ENCODE results near the gene JAK1.

The JAK1 gene

GRCh38 chr1:64864018-64864940, 102.1 kb downstream of the JAK1 start:
- peak; percentile 12 for DNase-seq (ENCODE audit: low read depth)

GRCh38 chr1:64861611-64862010, 104.7 kb downstream of the JAK1 start:
- no peak for DNase-seq (ENCODE audit: low read depth)

DNA sequence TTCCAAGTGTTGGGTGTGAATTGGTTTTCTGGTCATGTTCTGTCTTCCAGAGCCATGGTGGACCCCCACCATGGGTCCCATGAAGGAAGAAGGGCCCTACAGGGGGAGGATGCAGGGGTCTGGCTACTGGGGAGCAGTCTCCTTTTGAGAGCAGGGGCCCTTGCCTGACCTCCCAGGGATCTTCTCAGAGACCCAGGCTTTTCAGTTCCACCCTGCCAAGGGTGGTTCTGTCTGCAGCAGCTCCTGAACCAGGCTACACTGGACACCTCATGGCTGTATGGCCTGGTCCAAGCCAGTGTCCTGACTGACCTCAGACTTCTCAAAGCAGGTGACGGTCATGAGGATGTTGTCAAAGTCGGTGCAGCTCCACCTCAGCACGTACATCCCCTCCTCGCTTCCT, 109.0 kb downstream of the JAK1 start:
- no peak for DNase-seq (ENCODE audit: low read depth)

- no peak for DNase-seq (ENCODE audit: low read depth)
Observed at GRCh38 chr1:64856553-64856952, 109.8 kb downstream of the JAK1 start.

DNA sequence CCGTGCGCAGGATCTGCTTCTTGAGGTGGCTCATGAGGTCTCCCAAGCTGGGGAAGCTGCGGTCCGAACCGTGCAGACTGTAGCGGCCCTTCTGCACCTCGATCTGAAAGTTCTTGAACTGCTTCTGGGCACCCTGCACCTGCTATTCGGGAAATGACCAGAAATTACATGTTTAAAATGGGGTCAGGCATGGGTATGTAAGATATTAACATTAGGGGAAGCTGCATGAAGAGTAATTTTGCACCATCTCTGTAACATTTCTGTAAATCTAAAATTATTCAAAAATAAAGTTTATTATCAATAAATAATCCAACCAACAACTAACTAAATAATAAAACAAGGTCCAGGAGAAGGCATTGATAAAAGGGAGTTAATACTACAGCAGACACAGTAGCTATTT, 110.8 kb downstream of the JAK1 start:
- no peak for DNase-seq (ENCODE audit: low read depth)

DNA sequence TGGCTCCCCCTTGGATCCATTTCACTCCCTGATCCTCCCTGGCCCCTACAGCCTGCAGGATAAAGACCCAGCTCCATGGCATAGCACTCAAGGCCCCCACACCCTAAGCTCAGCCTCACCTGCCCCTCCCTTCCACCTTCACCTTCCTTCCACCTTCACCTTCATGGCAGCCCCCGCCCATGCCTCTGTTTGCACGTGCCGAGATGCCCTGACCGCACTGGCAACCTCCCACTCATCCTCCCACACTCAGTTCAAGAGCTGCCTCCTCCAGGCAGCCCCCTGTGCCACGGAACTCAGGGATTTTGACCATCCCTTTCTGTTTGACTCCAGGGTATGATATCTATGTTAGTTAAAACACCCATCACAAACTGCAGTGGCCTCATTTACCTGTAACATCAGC, 111.7 kb downstream of the JAK1 start:
- DNase-seq (ENCODE audit: low read depth) = no peak

- DNase-seq (ENCODE audit: low read depth) = no peak
Observed at GRCh38 chr1:64851664-64852063, 114.7 kb downstream of the JAK1 start.

- no peak for DNase-seq (ENCODE audit: low read depth)
Observed at GRCh38 chr1:64850846-64851245, 115.5 kb downstream of the JAK1 start.

DNA sequence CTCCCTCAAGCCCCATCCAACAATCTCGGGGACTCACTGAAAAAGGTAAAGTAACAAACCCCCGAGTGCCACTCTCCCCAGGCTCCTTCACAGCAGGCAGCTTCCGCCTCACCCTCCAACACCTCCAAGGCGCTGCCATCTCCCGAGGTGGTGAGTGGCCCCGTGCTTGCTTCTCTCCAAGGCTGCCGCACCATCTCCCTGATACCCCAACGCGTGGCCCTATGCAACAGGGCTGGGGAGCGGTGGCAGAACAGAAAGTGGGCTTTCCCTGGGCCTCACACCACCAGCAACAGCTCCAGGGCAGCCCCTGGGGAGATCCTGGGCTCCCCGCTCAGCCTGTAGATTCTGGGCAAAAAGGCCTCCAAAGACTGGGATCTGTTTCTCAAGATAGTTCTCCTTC, 116.4 kb downstream of the JAK1 start:
- no peak for DNase-seq (ENCODE audit: low read depth)

- DNase-seq (ENCODE audit: low read depth) = no peak
Observed at GRCh38 chr1:64848803-64849202, 117.5 kb downstream of the JAK1 start.

DNA sequence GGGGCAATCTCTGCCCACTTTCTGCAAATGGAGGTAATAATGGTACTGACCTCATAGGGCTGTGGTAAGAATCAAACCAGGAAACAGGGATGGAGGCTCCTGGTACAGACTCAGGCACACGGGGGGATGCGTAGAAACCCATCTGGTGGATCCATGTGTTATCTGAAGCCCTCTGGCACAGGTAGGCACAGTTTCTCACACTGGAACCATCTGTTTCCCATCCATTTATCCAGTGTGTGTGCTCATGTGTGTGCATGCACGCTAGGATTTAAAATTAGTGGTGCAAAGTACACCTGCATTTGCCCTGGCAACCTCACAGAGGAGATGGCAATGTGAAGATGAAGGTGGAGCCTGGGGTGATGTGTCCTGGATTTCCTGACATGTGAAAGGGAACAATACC, 118.2 kb downstream of the JAK1 start:
- no peak for DNase-seq (ENCODE audit: low read depth)

DNA sequence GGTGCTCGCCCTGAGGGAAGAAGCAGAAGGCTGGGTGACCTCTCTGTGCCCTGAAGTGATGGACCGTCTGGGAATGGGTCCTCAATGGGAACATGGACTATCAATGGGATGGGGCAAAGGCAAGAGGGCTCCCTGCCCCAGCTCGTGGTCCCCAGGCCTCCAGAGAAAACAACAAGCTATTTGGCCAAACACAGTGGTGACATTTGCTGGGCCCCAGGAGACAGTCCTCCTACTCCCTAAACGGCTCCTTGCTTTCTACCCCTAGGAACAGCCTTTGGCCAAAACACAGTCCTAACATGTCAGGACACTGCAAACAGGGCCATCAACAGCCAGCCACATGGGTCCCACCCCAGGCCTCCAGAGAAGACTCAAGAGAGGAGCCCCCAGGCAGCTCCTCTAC, 118.7 kb downstream of the JAK1 start:
- DNase-seq (ENCODE audit: low read depth) = no peak

- no peak for DNase-seq (ENCODE audit: low read depth)
Observed at GRCh38 chr1:64846573-64847430, 119.5 kb downstream of the JAK1 start.

- no peak for DNase-seq (ENCODE audit: low read depth)
Observed at GRCh38 chr1:64845831-64846425, 120.4 kb downstream of the JAK1 start.

DNA sequence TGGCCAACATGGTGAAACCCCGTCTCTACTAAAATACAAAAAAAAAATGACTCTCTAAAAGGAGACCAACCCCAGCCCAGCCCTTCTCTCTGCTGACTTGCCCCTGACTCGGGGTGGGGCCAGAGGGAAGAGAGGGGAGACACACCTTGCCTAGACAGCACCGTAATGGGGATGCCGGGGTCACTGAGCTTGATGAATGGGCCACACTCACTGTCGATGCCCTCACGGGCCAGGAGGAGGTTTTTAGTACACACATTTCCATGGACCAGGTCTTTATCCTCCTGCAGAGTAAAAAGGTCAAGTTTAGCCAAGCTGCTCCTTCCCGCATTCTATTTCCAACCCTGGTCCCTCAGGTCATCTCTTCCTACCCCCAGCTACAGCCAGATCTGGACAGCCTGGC, 121.7 kb downstream of the JAK1 start:
- DNase-seq (ENCODE audit: low read depth) = no peak

DNA sequence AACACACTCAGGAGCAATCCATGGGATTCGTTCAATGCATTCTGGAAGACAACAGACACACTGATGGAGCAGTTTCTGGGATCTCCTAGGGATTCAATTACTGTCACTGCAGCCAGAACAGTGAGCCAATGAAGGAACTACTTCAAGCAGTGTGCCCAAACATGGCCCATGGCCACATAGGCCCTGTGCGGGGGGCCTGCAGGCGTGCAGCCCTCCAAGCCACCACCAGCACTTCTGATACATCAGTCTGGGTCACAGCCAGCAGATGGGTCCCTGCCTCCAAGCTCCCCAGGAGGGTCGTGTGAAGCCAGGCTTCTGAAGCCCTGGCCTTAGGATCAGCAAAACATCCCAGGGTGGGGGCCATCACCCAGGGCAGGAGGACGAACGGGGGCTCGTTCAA, 122.2 kb downstream of the JAK1 start:
- DNase-seq (ENCODE audit: low read depth) = no peak

- DNase-seq (ENCODE audit: low read depth) = no peak
Observed at GRCh38 chr1:64843675-64844074, 122.7 kb downstream of the JAK1 start.

DNA sequence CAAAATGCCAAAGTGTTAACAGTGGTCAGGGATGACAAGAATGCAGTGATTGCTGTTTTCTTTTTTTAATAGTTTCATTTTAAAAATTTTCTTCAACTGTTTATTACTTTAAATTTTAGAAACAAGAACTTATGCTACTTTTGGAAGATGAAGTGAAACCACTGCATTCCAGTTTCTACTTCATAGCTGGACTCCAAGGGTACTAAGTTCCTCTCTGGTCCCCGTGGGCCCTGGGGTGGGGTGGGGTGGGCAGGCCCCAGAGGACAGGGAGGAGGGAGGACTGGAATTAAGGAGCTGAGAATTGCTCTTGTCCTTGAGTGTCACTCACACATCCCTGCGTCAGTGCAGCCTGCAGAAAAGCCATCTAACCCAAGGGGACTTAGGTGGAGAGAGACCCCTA, 124.1 kb downstream of the JAK1 start:
- DNase-seq (ENCODE audit: low read depth) = no peak

DNA sequence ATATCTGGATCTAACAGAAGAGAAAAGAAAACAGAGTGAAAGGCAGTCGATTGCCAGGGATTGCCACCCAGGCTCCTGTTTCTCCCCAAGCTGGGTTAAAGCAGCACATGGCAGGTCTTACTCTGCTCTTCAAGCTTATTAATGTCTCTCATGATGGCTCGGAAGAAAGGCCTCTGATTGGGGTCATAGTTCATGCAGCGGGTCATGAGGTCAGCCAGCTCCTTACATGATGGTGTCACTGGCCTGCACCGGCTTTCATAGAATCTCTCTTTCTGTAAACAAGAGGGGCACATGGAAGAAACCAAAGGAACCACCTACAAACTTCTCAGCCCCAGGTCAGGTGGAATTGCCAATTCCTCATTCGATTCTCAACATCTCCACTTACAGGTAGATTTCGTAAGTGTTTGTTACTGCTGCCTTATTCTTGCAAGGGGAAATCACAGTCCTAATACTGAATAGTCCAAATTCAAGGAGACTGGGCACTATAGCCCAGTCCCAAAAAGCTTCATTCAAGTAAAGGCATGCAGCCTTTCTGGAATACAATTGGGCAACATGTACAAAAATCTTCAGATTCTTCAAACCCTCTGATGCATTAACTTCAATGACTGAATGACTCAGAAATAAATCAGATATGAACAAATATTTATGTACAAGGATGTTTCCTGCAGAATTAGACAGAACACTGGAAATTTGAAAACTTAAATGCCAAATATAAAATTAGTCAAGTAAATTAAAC, 124.9 kb downstream of the JAK1 start:
- no peak for DNase-seq (ENCODE audit: low read depth)

DNA sequence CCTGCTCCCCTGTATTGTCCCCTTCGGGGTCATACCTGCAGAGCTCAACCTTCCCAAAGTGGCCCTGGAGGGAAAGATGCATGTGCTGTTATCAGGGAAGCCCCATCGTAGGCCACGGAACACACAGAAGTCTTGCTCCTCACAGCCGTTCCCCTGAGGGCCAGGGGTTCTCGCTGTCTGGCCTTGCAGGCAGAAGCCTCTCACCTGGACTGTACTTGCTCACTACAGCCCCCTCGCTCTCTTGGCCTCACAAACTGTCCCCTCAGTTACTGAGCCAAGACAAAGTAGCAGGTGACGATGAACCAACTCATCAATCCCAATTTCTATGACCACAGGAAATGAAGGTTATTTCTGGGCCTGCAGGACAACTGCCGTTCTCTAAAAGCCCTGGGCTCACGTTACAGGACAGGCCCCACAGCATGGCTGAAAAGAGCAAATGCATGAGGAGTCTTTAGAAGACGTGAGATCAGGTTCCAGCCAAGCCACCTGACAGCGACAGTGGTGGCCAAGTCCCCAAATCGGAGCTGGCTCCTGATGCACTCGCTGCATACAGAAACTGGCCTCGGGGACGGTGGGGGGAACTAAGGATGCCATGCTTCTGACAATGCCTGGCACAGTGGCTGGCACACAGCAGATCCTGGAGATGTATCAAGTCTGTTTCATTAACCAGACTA, 126.5 kb downstream of the JAK1 start:
- no peak for DNase-seq (ENCODE audit: low read depth)

DNA sequence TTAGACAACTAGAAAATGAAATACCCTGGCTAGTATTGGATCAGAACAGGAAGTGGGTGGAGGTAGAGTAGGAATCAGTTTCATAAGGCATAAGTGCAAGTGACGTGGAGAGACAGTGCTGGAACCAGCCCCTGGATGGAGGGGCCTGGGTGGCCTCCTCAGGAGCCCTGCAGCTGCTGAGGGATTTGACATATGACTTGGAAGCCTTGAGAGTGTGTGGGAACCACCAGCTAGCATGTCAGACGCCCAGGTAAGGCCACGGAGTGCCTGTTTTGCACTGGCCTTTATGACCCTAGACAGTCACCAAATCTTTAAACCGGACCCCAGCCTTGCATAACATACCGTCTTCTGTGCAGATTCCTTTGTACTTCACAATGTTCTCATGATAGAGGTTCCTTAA, 127.1 kb downstream of the JAK1 start:
- DNase-seq (ENCODE audit: low read depth) = no peak

GRCh38 chr1:64838486-64838885, 127.9 kb downstream of the JAK1 start:
- DNase-seq (ENCODE audit: low read depth) = no peak
